Activated CD4-positive, alpha-beta T cell treated with anti-CD3 and anti-CD28 coated beads, Interleukin-2, amount 10 ng/mL, durations not matched to agents 7 days and 5 days (primary cell): ENCODE measurements around the gene CELF1. TPM values are rescaled to one million over a fixed set of nuclear protein-coding genes. Genes with fewer than 3 reads are reported as not detected.
A peak's percentile ranks its signal among the peaks of the same experiment; 100 is the strongest.
"Not testable (repeated sequence)": the region's sequence is repeated elsewhere in the genome, so short reads cannot be mapped to it uniquely, and the experiment has no call there.

Experiments used
- CTCF ChIA-PET: fragments of 350-600 bp; sonication (Branson Sonifier 250); formaldehyde crosslinking; loops from one replicate; lab custom pipeline; 2021; ENCODE audit warnings: antibody characterized with exemption; lab: Charles Lee
- POLR2A ChIA-PET: fragments of 350-600 bp; sonication (Branson Sonifier 250); formaldehyde crosslinking; loops from one replicate; lab custom pipeline; 2021; ENCODE audit warnings: antibody characterized with exemption; lab: Charles Lee
- DNase-seq: peaks from one replicate; pipeline ENCODE4 v3.0.0-alpha.2; 2020
- H3K27ac Mint-ChIP-seq: one replicate; pipeline ENCODE4 v1.8.0; 2021; ENCODE audit warnings: mild to moderate bottlenecking, moderate library complexity, mixed read lengths
- H3K27me3 Mint-ChIP-seq: one replicate; pipeline ENCODE4 v1.8.0; 2021; ENCODE audit warnings: mixed read lengths
- H3K36me3 Mint-ChIP-seq: one replicate; pipeline ENCODE4 v1.8.0; 2021; ENCODE audit warnings: low read depth, mixed read lengths
- H3K4me1 Mint-ChIP-seq: one replicate; pipeline ENCODE4 v1.8.0; 2021; ENCODE audit warnings: mixed read lengths
- H3K4me3 Mint-ChIP-seq: one replicate; pipeline ENCODE4 v1.8.0; 2021; ENCODE audit warnings: mild to moderate bottlenecking, moderate library complexity, mixed read lengths
- H3K9me3 Mint-ChIP-seq: one replicate; pipeline ENCODE4 v1.8.0; 2021; ENCODE audit warnings: mixed read lengths
- total RNA-seq, 2 experiments: library from RNA; stranded (reverse); gene quantifications; one replicate each; pipeline ENCODE4 v1.2.3, GENCODE V29; 2021

Gene CELF1
- total RNA-seq, 2 experiments from 2014 or later = 102 to 105 TPM

DNA sequence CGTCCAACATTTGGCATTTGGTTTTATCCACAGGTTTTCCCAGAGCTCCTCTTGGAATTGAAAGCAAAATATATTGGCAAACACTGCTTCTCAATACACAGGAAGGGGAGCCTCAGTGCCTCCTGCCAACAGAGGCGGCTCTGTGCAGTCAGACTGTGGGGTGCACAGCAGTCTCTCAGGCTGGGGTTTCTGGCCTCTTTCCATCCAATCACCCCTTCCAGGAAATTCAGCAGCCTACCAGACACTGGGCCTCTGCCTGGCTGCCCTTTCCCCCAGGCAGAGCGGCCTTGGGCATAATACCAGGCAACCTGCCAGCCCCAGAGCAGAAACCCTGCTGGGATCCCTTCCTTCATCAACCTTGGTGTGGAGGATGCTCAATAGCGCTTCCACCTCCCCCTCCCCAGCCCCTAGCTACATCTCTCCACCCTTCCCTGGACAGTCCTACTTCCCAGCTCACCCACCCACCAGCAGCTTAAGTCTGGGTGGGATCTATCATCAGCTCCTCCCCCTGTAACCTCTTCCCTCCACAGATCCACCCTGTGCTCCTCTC is 86.2 kb downstream of the CELF1 start:
- no peaks in the 10 kb centered on the region for H3K9me3 Mint-ChIP-seq
- peaks cover 5% of the 10 kb centered on the region for H3K4me1 Mint-ChIP-seq
- CTCF ChIA-PET = no interaction called here
- H3K27me3 Mint-ChIP-seq = no peaks in the 10 kb centered on the region
- peak overlapping the region; percentile 60 for H3K27ac Mint-ChIP-seq
- H3K4me3 Mint-ChIP-seq = no peak overlapping the region
- DNase-seq = no peak
- peaks cover 43% of the 10 kb centered on the region for H3K36me3 Mint-ChIP-seq
- POLR2A ChIA-PET = no interaction called here

DNA sequence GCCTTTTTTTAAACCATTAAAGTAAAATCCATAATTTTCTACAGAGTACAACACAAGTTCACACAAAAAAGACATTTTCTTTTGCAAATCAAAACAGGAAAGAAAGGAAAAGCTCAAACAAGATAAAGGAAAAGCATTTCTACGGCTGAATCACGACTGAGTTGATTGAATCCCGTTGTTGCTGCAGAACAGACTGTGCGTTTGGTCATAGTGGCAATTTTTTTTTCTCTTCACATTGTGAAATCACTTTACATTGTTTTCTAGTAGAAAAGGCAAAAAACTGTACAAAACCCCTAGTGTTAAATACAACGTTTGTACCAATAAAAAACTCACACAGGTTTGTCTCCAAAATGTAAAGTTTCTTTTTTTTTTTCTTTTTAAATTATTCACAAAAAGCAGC is 86.7 kb downstream of the CELF1 start:
- CTCF ChIA-PET = no interaction called here
- H3K4me3 Mint-ChIP-seq = no peak overlapping the region
- H3K36me3 Mint-ChIP-seq = peaks cover 37% of the 10 kb centered on the region
- peaks cover 5% of the 10 kb centered on the region for H3K4me1 Mint-ChIP-seq
- H3K9me3 Mint-ChIP-seq = no peaks in the 10 kb centered on the region
- no peak overlapping the region for H3K27ac Mint-ChIP-seq
- no peaks in the 10 kb centered on the region for H3K27me3 Mint-ChIP-seq
- DNase-seq = no peak
- POLR2A ChIA-PET = no interaction called here

DNA sequence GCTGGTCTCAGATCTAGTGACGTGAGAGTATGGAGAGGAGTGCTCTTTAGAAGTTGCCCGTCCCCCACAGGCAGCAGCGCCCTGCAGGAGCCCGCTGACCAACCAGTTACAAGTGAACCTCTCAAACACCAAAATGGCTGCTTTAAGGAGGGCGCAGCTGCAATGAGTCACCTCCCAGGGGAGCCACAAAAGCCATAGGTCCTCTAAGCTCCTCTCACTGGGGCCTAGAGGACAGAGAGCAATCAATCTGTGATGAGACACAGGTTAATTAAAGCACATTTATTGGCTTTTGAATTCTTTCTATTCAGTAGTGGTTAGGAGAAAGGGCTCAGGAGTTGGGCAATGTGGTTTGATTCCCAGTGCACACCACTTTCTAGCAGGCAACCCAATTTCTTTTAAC is 88.4 kb downstream of the CELF1 start:
- Mint-ChIP-seq H3K36me3 (peaks cover 27% of the 10 kb centered on the region), H3K27me3 (no peaks in the 10 kb centered on the region), H3K4me1 (peaks cover 5% of the 10 kb centered on the region), H3K4me3 (no peak overlapping the region), H3K27ac (no peak overlapping the region), H3K9me3 (no peaks in the 10 kb centered on the region)
- DNase-seq = no peak
- ChIA-PET POLR2A (no interaction called here), CTCF (interaction anchor here (2.3 kb wide), 1 partner anchor 11 kb away, joined by 10 read pairs; no protein-coding TSS in a partner anchor)

DNA sequence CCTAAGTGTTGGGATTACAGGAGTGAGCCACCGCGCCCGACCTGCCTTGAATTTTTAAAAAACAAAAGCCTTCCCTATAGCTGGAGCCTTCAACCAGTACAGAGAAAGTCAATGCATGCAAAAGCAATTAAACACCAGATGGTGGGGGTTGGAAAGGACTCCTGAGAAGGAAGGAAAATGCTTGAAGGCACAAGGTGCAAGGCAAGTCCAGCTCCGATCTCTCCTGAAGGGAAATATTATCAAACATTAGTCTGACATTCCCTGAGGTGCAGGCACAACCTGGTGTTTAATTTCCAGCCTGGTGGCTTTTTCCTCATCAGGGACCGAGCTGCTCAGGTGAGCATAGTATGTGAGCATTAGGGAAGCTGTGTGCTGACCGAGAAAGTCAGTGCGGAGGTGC is 91.1 kb downstream of the CELF1 start:
- CTCF ChIA-PET = interaction anchor here (1.1 kb wide), 1 partner anchor 8 kb away, joined by 4 read pairs; no protein-coding TSS in a partner anchor
- H3K4me1 Mint-ChIP-seq = no peaks in the 10 kb centered on the region
- POLR2A ChIA-PET = no interaction called here
- H3K27ac Mint-ChIP-seq = no peak overlapping the region
- no peaks in the 10 kb centered on the region for H3K9me3 Mint-ChIP-seq
- peaks cover 7% of the 10 kb centered on the region for H3K36me3 Mint-ChIP-seq
- no peak for DNase-seq
- H3K27me3 Mint-ChIP-seq = no peaks in the 10 kb centered on the region
- H3K4me3 Mint-ChIP-seq = no peak overlapping the region

DNA sequence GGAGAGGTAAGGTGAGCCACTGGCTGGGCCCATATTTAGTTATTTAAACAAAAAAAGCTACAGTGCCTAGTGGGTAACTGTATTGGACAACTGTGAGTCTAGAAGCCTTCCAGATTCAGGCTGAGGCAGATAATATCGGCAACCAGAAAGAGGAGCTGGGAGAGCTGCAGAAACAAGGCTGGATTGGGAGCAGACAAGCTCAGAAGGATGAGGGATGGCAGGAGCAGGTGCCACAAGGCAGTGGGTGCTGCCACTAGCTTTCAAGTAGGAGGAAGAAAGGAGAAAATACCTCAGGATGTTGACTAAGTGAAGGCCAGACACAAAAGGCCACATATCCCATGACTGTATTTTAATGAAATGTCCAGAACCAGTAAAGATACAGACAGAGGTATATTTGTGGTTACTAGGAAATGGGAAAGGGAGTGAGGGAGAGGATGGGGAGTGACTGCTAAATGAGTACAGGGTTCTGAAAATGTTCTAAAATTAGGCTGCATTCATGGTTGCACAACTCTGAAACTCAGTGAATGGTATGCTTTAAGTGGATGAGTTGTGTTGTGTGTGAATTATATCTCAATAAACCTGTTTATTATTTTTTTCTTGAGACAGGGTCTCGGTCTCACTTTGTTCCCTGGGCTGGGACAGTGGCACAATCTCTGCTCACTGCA is 92.2 kb downstream of the CELF1 start:
- DNase-seq = no peak
- POLR2A ChIA-PET = no interaction called here
- Mint-ChIP-seq H3K9me3 (no peaks in the 10 kb centered on the region), H3K4me1 (no peaks in the 10 kb centered on the region), H3K36me3 (peaks cover 7% of the 10 kb centered on the region), H3K27me3 (no peaks in the 10 kb centered on the region), H3K27ac (peak overlapping the region; percentile 60), H3K4me3 (no peak overlapping the region)
- CTCF ChIA-PET = no interaction called here

DNA sequence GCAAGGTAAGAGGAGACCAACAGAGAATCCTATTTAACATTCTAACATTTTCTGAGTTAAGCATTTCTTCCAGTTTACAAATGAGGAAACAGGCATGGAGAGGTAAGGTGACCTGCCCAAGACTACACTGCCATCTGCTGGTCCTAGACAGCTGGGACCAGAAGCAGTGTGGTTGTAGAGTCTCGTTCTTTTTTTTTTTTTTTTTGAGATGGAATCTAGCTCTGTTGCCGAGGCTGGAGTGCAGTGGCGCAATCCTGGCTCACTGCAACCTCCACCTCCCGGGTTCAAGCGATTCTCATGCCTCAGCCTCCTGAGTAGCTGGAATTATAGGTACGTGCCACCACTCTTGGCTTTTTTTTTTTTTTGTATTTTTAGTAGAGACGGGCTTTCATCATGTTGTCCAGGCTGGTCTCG is 98.7 kb downstream of the CELF1 start:
- POLR2A ChIA-PET = not testable (repeated sequence)

DNA sequence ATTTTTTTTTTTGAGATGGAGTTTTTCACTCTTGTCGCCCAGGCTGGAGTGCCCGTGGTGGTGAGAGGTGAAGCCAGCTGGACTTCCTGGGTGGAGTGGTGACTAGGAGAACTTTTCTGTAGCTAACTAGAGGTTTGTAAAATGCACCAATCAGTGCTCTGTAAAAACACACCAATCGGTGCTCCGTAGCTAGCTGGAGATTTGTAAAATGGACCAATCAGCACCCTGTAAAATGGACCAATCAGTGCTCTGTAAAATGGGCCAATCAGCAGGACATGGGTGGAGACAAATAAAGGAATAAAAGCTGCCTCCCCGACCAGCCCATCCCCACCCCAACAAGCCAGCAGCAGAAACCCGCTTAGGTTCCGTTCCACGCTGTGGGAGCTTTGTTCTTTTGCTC is 99.6 kb downstream of the CELF1 start:
- H3K9me3 Mint-ChIP-seq = no peaks in the 10 kb centered on the region
- H3K27ac Mint-ChIP-seq = peak overlapping the region; percentile 2
- H3K27me3 Mint-ChIP-seq = no peaks in the 10 kb centered on the region
- no peak for DNase-seq
- H3K4me3 Mint-ChIP-seq = no peak overlapping the region
- peaks cover 3% of the 10 kb centered on the region for H3K36me3 Mint-ChIP-seq
- peaks cover 5% of the 10 kb centered on the region for H3K4me1 Mint-ChIP-seq
- CTCF ChIA-PET = interaction anchor here (0.6 to 2.1 kb wide), 5 partner anchors 11 to 397 kb away, joined by 3 to 10 read pairs (median 4); no protein-coding TSS in a partner anchor
- POLR2A ChIA-PET = no interaction called here

More for the DNA sequence above, 98.7 kb downstream of the CELF1 start:
- H3K27ac Mint-ChIP-seq, H3K36me3 Mint-ChIP-seq, H3K4me1 Mint-ChIP-seq, H3K4me3 Mint-ChIP-seq, H3K9me3 Mint-ChIP-seq, H3K27me3 Mint-ChIP-seq: not testable (repeated sequence)
- DNase-seq = peak; percentile 83
- CTCF ChIA-PET = interaction anchor here (0.6 to 2.1 kb wide), 15 partner anchors 8 to 396 kb away, joined by 3 to 10 read pairs (median 3); partner anchors contain the start of genes ACP2 and PSMC3

DNA sequence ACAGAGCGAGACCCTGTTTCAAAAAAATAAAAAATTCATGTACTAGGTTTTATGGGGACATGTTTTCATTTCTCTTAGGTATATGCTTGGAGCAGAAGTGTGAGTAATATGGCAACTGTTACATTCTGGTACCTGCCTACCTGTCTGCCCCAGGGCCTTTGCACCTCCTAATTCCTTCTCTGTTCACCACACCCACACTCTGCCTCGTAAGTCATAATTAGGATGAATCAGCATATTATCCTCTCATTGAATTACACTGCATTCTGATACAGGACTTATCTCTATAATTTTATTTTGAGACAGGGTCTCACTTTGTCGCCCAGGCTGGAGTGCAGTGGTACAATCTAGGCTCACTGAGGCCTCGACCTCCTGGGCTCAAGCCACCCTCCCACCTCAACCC is 100.9 kb downstream of the CELF1 start:
- peaks cover 5% of the 10 kb centered on the region for H3K4me1 Mint-ChIP-seq
- no peak overlapping the region for H3K27ac Mint-ChIP-seq
- no peaks in the 10 kb centered on the region for H3K9me3 Mint-ChIP-seq
- ChIA-PET CTCF (interaction anchor here (1.1 kb wide), 1 partner anchor 11 kb away, joined by 3 read pairs; no protein-coding TSS in a partner anchor), POLR2A (no interaction called here)
- H3K36me3 Mint-ChIP-seq = peaks cover 3% of the 10 kb centered on the region
- H3K27me3 Mint-ChIP-seq = no peaks in the 10 kb centered on the region
- H3K4me3 Mint-ChIP-seq = no peak overlapping the region
- DNase-seq = no peak

DNA sequence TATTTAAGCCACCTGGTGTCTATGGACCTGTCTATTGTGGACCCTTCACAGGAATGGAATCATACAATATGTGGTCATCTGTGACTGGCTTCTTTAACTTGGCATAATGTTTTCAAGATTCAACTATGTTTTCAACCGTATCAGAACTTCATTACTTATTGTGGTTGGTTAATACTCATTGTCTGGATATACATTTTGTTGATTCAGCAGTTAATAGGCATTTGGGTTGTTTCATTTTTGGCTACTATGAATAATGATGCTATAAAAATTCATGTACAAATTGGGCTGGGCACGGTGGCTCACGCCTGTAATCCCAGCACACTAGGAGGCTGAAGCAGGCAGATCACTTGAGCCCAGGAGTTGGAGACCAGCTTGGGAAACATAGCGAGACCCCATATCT is 101.5 kb downstream of the CELF1 start:
- no peaks in the 10 kb centered on the region for H3K27me3 Mint-ChIP-seq
- no peak for DNase-seq
- peaks cover 3% of the 10 kb centered on the region for H3K36me3 Mint-ChIP-seq
- H3K4me3 Mint-ChIP-seq = no peak overlapping the region
- H3K9me3 Mint-ChIP-seq = no peaks in the 10 kb centered on the region
- CTCF ChIA-PET = interaction anchor here (1.1 kb wide), 1 partner anchor 10 kb away, joined by 3 read pairs; no protein-coding TSS in a partner anchor
- no peak overlapping the region for H3K27ac Mint-ChIP-seq
- POLR2A ChIA-PET = no interaction called here
- H3K4me1 Mint-ChIP-seq = peaks cover 5% of the 10 kb centered on the region

DNA sequence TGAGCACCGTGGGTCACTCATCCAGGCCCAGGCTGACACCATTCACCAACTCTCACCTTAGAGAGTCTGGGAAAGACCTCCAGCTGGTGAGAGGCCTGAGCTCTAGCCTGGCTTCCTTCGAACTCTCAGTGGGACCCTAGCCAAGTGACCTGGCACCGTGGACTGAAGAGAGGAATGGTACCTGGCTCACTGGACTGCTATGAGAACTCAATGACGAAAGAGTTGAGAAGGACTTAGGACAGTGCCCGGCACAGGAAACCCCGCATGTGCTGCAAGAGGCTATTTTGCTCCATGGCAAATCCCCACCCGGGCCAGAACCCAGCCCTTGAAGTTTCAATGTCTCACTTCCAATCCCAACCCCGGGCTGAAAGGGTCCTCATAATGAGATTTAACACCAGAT is 103.4 kb downstream of the CELF1 start:
- Mint-ChIP-seq H3K4me1 (peaks cover 5% of the 10 kb centered on the region), H3K27me3 (no peaks in the 10 kb centered on the region), H3K27ac (no peak overlapping the region), H3K36me3 (peaks cover 3% of the 10 kb centered on the region), H3K9me3 (no peaks in the 10 kb centered on the region), H3K4me3 (no peak overlapping the region)
- ChIA-PET POLR2A (no interaction called here), CTCF (interaction anchor here (0.6 to 1.5 kb wide), 4 partner anchors 12 to 240 kb away, joined by 3 to 5 read pairs (median 4); no protein-coding TSS in a partner anchor)
- DNase-seq = no peak

DNA sequence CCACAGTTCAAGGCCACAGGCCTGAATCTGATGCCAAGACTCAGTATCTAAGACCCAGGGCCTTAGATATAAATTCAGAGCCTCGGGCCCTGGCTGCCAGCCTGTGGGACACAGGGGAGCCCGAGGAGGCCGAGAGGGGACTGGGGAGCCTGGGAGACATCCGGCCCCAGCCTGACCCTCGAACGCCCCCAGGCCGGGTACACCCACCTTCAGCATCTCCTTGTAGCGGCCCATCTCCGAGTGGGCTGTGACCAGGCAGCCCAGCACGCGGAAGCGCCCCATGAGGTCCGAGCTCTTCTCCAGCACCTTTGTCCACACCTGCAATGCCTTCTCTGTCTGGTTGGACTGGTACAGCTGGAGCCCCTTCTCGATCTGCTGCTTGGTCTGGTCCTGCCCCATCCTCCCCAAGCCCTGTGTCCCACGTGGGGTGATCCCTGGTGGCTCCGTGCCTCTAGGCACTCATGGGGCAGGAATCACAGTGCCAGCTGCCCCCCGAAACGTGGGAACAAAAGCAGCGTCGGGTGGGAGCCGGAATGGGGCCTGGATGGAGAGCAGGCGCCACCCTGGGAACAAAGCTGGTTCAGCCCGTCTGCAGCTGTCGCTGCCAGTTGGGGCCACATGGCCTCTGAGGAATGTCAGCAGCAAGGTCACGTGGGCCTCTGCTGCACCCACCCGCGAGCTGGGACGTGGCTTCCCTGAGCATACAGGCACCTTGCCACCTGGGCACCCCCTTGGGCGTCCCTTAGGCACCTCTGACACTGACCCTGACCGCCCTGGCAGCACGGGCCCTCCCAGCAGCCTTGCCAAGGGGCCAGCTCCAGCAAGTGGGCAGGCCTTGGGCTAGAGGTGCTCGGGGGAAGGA is 104.1 kb downstream of the CELF1 start, which contains the start of gene RAPSN:
TSS of gene RAPSN (minus strand) at position 571 of the 862 bp plus-strand sequence. CDS start at position 399, 172 bp downstream.
- no peak within 1 kb of the TSS for H3K27ac Mint-ChIP-seq
- H3K4me3 Mint-ChIP-seq = no peak within 1 kb of the TSS
- H3K36me3 Mint-ChIP-seq = no peaks in the 10 kb centered on the region
- H3K9me3 Mint-ChIP-seq = no peaks in the 10 kb centered on the region
- CTCF ChIA-PET = interaction anchor here (0.8 to 1.5 kb wide), 6 partner anchors 11 to 104 kb away, joined by 3 to 4 read pairs (median 3); partner anchors contain the start of gene CELF1
- no peak for DNase-seq
- POLR2A ChIA-PET = no interaction called here
- H3K4me1 Mint-ChIP-seq = no peaks in the 10 kb centered on the region
- H3K27me3 Mint-ChIP-seq = no peaks in the 10 kb centered on the region

DNA sequence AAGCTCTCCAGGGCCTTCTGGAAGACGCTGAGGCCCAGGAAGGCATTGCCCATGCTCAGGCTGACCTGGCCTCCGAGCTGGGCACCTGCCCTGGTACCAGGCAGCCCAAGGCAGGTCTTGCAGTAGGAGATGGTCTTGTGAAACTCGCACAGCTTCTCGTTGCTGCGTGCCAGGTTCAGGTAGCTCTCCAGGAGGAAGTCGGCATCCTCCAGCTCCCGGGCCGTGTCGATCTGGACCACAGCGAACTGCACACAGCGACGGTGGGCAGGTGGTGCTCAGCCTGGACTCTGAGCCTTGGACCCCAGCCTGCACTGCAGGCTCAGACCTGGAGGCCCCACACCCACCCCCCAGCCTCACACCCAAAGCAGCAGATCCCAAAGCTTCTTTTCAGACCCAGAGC is 105.0 kb downstream of the CELF1 start:
- CTCF ChIA-PET = interaction anchor here (1.0 to 1.2 kb wide), 3 partner anchors 13 to 105 kb away, joined by 3 to 4 read pairs (median 3); partner anchors contain the start of gene CELF1
- H3K4me1 Mint-ChIP-seq = peaks cover 5% of the 10 kb centered on the region
- no peaks in the 10 kb centered on the region for H3K27me3 Mint-ChIP-seq

More for the DNA sequence above, 105.0 kb downstream of the CELF1 start:
- POLR2A ChIA-PET = no interaction called here
- no peak for DNase-seq
- H3K4me3 Mint-ChIP-seq = no peak overlapping the region
- no peaks in the 10 kb centered on the region for H3K36me3 Mint-ChIP-seq
- no peaks in the 10 kb centered on the region for H3K9me3 Mint-ChIP-seq
- no peak overlapping the region for H3K27ac Mint-ChIP-seq
